Fibroblast of lung (primary cell): ENCODE measurements around the gene CCDC192. TPM values are rescaled to one million over a fixed set of nuclear protein-coding genes. Genes with fewer than 3 reads are reported as not detected.

ENCODE experiments used
- DNase-seq, 2 donors: peaks; one replicate each; pipeline versions ENCODE4 v3.0.0 to v3.0.0-alpha.2; 2010; ENCODE audit warnings: low read depth in 2 of 2
- H2AFZ ChIP-seq: 2 replicates; pipeline ENCODE4 v1.5.1; 2012; ENCODE audit warnings: low read length, control low read depth, inconsistent platforms
- H3K27ac ChIP-seq: 2 replicates; pipeline ENCODE4 v1.5.1; 2011; ENCODE audit warnings: low read length, control low read depth; ENCODE audit not compliant: insufficient read depth
- H3K27me3 ChIP-seq: 2 replicates; pipeline ENCODE4 v1.5.1; 2011; ENCODE audit warnings: mild to moderate bottlenecking, low read length; ENCODE audit not compliant: control insufficient read depth, insufficient read depth
- H3K36me3 ChIP-seq: 2 replicates; pipeline ENCODE4 v1.5.1; 2011; ENCODE audit warnings: low read length; ENCODE audit not compliant: control insufficient read depth, insufficient read depth
- H3K4me1 ChIP-seq: 2 replicates; pipeline ENCODE4 v1.5.1; 2011; ENCODE audit warnings: low read length; ENCODE audit not compliant: control insufficient read depth, insufficient read depth; ENCODE audit errors: extremely low read depth
- H3K4me2 ChIP-seq: 2 replicates; pipeline ENCODE4 v1.5.1; 2011; ENCODE audit warnings: low read length, control low read depth; ENCODE audit not compliant: insufficient read depth; ENCODE audit errors: extremely low read depth
- H3K4me3 ChIP-seq, 4 experiments: fragments of 200-600 bp in 1 of 4; sonication (generic) in 1 of 4; replicated peaks in 1 of 4; 2 replicates each; pipeline ENCODE4 v1.5.1; 2011 to 2016; ENCODE audit warnings: low read length in 4 of 4, low read depth in 3 of 4, mild to moderate bottlenecking in 3 of 4, control low read depth in 2 of 4, inconsistent platforms in 1 of 4, mixed read lengths in 1 of 4; ENCODE audit not compliant: insufficient read depth in 1 of 4; ENCODE audit errors: control extremely low read depth in 1 of 4
- H3K79me2 ChIP-seq: 2 replicates; pipeline ENCODE4 v1.5.1; 2012; ENCODE audit warnings: mild to moderate bottlenecking, low read length, inconsistent platforms; ENCODE audit not compliant: control insufficient read depth, insufficient read depth
- H3K9ac ChIP-seq: 2 replicates; pipeline ENCODE4 v1.5.1; 2011; ENCODE audit warnings: mild to moderate bottlenecking, low read length, control low read depth; ENCODE audit not compliant: insufficient read depth
- H3K9me3 ChIP-seq: 2 replicates; pipeline ENCODE4 v1.5.1; 2012; ENCODE audit warnings: low read depth, low read length; ENCODE audit not compliant: control insufficient read depth, insufficient read depth
- H4K20me1 ChIP-seq: 2 replicates; pipeline ENCODE4 v1.5.1; 2011; ENCODE audit warnings: low read length; ENCODE audit not compliant: control insufficient read depth, insufficient read depth; ENCODE audit errors: extremely low read depth
- EZH2 ChIP-seq: IDR thresholded peaks from 2 replicates; pipeline ENCODE4 v1.5.1; 2012; ENCODE audit warnings: low read length, control low read depth, mild to moderate bottlenecking; ENCODE audit errors: missing control alignments
- polyA plus RNA-seq, 2 donors: library from polyadenylated mRNA; depleted of rRNA in 1 of 2; stranded (reverse) in 1 of 2; unstranded in 1 of 2; fragments of >200 nt; gene quantifications; 2 replicates each; pipeline ENCODE4 v1.2.1, GENCODE V29; 2011 to 2012; ENCODE audit warnings: missing spikeins in 1 of 2
- total RNA-seq: library from RNA; depleted of rRNA; stranded (reverse); fragments of >200 nt; gene quantifications from 2 replicates; pipeline ENCODE4 v1.2.1, GENCODE V29; 2014
- TF ChIP-seq, protein P1 (sequence below), 2 donors: IDR thresholded peaks in 1 of 2; conservative IDR thresholded peaks in 1 of 2; 1 replicate in 1 of 2; 2 replicates in 1 of 2; pipeline ENCODE4 v1.5.1; 2011 to 2012; ENCODE audit warnings: low read length in 2 of 2, control low read depth in 1 of 2, inconsistent platforms in 1 of 2, low read depth in 1 of 2, mild to moderate bottlenecking in 1 of 2

The CCDC192 gene
- total and polyA plus RNA-seq, 2 donors (not counting 1 experiment from before 2014, with no cell fraction given), result not detected

DNA sequence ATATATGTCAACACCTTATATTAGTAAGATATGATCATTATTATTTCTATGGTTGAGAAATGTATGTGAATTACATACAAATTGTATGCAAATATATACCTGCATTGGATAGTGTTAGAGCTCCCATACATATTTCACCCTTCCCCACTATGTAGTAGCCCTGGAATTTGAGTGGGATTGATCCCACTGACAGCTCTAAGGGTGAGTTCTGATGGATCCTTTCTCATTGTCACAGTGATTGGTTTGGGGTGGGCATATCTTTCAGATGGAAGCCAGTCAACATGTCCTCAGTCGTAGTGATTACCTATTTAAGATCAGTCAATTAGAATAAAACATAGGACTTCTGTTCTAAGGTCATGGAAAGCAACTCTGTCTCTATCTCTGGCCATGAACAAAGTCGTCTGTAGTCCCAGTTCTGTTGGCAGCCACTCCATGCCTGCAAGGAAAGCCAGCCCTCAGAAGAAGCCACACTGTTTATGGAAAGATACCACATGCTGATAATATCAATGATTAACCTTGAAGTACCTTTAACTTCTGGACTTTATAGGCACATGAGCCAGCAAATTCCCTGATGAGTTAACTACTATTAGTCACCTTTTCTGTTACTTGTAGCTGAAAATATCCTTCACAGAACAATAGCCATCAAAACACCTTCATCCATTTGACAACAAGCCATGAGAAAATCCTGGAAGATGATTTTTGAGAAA is 5.1 kb upstream of the CCDC192 start:
- no peaks in the 10 kb centered on the region for H3K27me3 ChIP-seq
- no peak overlapping the region for H3K27ac ChIP-seq
- peaks cover 9% of the 10 kb centered on the region for H3K4me1 ChIP-seq
- peak; percentile 29 to 90 for DNase-seq
- H3K36me3 ChIP-seq, result no peaks in the 10 kb centered on the region
- no peak overlapping the region for H3K9ac ChIP-seq
- no peak overlapping the region for H2AFZ ChIP-seq
- no peak overlapping the region for H3K4me3 ChIP-seq
- H3K79me2 ChIP-seq, result no peaks in the 10 kb centered on the region
- TF ChIP-seq, protein P1, sequence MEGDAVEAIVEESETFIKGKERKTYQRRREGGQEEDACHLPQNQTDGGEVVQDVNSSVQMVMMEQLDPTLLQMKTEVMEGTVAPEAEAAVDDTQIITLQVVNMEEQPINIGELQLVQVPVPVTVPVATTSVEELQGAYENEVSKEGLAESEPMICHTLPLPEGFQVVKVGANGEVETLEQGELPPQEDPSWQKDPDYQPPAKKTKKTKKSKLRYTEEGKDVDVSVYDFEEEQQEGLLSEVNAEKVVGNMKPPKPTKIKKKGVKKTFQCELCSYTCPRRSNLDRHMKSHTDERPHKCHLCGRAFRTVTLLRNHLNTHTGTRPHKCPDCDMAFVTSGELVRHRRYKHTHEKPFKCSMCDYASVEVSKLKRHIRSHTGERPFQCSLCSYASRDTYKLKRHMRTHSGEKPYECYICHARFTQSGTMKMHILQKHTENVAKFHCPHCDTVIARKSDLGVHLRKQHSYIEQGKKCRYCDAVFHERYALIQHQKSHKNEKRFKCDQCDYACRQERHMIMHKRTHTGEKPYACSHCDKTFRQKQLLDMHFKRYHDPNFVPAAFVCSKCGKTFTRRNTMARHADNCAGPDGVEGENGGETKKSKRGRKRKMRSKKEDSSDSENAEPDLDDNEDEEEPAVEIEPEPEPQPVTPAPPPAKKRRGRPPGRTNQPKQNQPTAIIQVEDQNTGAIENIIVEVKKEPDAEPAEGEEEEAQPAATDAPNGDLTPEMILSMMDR (conservative IDR thresholded peaks at IDR 0.05 in 1 of 2, IDR thresholded peaks at IDR 0.05 in 1 of 2; ENCODE audit: low read depth in 1 of 2, low read length in 2 of 2), result no peak
- no peak for TF ChIP-seq EZH2
- no peak overlapping the region for H3K4me2 ChIP-seq
- H3K9me3 ChIP-seq, result no peaks in the 10 kb centered on the region
- no peaks in the 10 kb centered on the region for H4K20me1 ChIP-seq

DNA sequence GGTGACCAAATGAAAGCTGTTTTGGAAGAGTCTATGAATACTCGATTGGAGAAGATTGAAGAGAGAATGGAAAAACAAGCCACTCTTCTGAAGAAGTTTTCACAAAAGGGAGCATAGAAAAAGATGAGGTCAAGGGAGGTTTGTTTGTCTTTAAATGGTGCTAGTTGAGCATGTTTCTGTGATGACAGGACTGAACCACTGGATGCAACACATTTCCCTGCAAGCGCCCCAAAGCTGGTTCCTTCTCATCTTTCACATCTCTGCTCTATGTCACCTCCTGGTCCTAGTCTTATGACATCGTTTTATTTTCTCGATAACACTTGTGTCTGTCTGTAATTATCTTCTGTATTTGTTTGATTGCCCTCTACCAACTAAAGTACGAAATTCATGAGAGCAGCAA is 3.8 kb upstream of the CCDC192 start:
- H3K79me2 ChIP-seq, result no peaks in the 10 kb centered on the region
- peaks cover 9% of the 10 kb centered on the region for H3K4me1 ChIP-seq
- no peaks in the 10 kb centered on the region for H3K36me3 ChIP-seq
- H3K27ac ChIP-seq, result no peak overlapping the region
- no peak overlapping the region for H3K9ac ChIP-seq
- H2AFZ ChIP-seq, result no peak overlapping the region
- DNase-seq, result peak; percentile 6 to 23
- TF ChIP-seq EZH2, result no peak
- TF ChIP-seq, protein P1 (conservative IDR thresholded peaks at IDR 0.05 in 1 of 2, IDR thresholded peaks at IDR 0.05 in 1 of 2; ENCODE audit: low read depth in 1 of 2, low read length in 2 of 2), result no peak
- H3K4me3 ChIP-seq, result no peak overlapping the region
- H3K27me3 ChIP-seq, result no peaks in the 10 kb centered on the region
- no peak overlapping the region for H3K4me2 ChIP-seq
- no peaks in the 10 kb centered on the region for H3K9me3 ChIP-seq
- H4K20me1 ChIP-seq, result no peaks in the 10 kb centered on the region

DNA sequence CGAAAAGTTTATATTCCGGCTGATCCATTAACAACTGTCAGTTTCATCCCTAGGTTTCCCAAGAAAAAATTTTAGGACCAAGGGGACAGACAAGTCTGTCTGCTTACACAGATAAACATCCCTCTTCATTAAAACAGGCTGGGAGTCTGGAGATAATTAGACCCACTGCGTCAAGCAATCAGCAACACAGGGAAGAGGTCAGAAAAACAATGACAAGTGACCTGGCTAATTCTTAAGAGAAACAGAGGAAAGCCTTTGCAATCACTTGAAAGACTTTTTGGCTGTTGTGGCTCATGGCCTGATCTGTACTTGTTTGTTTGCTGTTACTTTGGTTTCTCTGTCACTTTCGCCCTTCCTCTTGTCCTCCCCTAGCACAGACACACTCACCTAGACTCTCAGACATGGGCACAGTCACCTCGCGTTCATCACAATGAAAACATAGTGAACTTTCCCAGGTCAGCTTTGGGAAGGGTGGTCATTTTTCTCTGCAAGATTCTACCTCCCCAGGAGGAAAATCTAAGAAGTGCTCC is 2.9 kb upstream of the CCDC192 start:
- H3K4me3 ChIP-seq, result no peak overlapping the region
- no peak overlapping the region for H2AFZ ChIP-seq
- no peaks in the 10 kb centered on the region for H3K27me3 ChIP-seq
- TF ChIP-seq, protein P1 (conservative IDR thresholded peaks at IDR 0.05 in 1 of 2, IDR thresholded peaks at IDR 0.05 in 1 of 2; ENCODE audit: low read depth in 1 of 2, low read length in 2 of 2), result no peak
- TF ChIP-seq EZH2, result no peak
- no peaks in the 10 kb centered on the region for H3K9me3 ChIP-seq
- H3K36me3 ChIP-seq, result no peaks in the 10 kb centered on the region
- H3K4me1 ChIP-seq, result peaks cover 9% of the 10 kb centered on the region
- no peaks in the 10 kb centered on the region for H4K20me1 ChIP-seq
- H3K79me2 ChIP-seq, result no peaks in the 10 kb centered on the region
- H3K9ac ChIP-seq, result no peak overlapping the region
- no peak overlapping the region for H3K4me2 ChIP-seq
- no peak for DNase-seq
- H3K27ac ChIP-seq, result no peak overlapping the region
